GM21619 (cell line): ENCODE measurements around the gene SHANK1.
"Not testable (repeated sequence)": the region's sequence is repeated elsewhere in the genome, so short reads cannot be mapped to it uniquely, and the experiment has no call there.

ENCODE experiments used
- ATAC-seq: cut with Tn5 transposase; IDR thresholded peaks from one replicate; pipeline ENCODE4 v1.9.1; 2021; ENCODE audit not compliant: unreplicated experiment

Gene SHANK1

DNA sequence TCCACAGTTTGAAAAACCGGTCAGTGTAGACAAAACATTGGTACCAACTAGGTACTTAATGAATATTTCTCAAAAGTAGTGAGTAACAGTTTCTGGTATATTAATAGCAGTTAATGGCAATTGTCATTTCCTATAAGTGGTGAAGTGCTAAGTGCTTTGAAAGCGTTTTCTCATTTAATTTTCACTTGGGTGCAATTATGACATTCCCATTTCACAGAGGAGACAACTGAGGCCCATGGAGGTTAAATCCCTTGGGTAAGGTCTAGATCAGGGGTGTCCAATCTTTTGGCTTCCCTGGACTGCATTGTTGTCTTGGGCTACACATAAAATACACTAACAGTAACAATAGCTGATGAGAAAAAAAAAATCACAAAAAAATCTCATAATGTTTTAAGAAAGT is 79.2 kb downstream of the SHANK1 start:
- ATAC-seq: no peak

- no peak for ATAC-seq
These were observed 80.2 kb downstream of the SHANK1 start, which contains the start of gene SYT3 for GRCh38 chr19:50639121-50640112. SYT3 (minus strand) TSS chr19:50639881; CDS start chr19:50637411, 2,470 bp downstream.

- no peak for ATAC-seq
These were observed 81.0 kb downstream of the SHANK1 start for GRCh38 chr19:50638600-50638999.

- ATAC-seq: no peak
These were observed 83.1 kb downstream of the SHANK1 start for GRCh38 chr19:50636317-50637085.

- ATAC-seq: no peak
These were observed 85.6 kb downstream of the SHANK1 start for GRCh38 chr19:50633973-50634372.

GRCh38 chr19:50633359-50633758 is 86.2 kb downstream of the SHANK1 start:
- ATAC-seq: no peak

DNA sequence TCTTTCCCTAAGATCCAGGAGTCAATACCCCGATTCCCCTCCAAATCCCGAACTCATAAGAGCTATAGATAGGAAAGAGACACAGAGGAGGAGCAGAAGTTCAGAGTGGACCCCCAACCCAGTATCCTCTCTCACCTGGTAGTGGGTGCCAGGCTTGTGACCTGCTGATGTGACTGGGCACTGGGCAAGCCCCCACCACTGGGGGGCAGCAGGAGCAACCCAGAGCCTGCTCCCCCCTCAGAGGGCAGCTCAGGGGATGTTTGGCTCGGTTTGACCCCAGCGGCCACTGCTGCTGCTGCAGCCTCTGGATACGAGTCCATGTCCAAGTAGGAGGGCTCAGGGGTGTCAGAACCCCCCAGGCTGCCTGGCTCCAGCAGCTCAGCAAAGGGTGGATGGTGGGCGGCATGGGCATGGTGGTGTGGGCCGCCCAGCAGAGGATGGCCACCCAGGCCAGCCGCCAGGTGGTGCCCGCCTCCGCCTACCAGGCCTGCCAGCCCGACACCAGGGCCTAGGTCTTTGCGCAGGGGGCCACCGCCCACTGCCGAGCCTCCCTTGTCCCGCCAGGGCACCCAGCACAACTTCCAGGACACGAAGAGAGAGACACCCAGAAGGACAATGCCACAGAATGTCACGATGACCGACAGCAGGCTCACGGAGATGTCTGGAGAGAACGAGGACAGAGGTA is 87.3 kb downstream of the SHANK1 start:
- no peak for ATAC-seq

- no peak for ATAC-seq
These were observed 89.8 kb downstream of the SHANK1 start for GRCh38 chr19:50629801-50630200.

- ATAC-seq: no peak
These were observed 90.4 kb downstream of the SHANK1 start for GRCh38 chr19:50629194-50629593.

DNA sequence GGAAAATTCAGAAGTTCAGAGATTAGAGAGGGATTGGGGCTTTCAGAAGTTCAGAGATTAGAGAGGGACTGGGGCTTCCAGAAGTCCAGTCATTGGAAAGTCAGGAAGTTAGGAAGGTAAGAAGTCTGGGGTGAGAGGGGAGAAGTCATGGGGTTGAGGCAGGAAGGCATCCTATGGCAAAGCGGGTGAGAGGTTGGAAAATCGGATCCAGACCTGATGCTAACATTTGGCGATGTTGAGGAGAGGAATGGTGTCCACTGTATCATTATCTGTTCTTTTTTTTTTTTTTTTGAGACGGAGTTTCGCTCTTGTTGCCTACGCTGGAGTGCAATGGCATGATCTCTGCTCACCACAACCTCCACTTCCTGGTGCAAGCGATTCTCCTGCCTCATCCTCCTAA is 91.1 kb downstream of the SHANK1 start:
- ATAC-seq: no peak

- no peak for ATAC-seq
These were observed 91.5 kb downstream of the SHANK1 start for GRCh38 chr19:50628146-50628545.

GRCh38 chr19:50626795-50627194 is 92.8 kb downstream of the SHANK1 start:
- no peak for ATAC-seq

DNA sequence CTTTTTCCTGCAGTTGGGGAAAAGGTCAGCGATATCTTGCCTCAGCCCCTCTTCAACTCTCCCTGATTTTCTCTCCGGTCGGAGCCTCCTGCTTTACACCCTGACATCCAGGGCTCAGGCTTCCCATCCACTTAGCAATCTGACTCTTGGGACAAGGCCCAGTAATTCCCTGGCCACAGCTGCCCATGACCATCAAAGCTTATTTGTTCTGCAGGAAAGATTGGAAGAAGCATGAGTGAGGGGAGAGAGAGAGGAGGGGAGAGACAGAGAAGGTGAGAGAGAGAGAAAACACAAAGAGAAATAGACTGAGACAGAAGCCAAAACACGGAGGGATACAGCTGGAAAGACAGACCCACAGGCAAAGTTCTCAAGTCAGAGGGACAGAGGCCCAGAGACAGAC is 93.6 kb downstream of the SHANK1 start:
- no peak for ATAC-seq

DNA sequence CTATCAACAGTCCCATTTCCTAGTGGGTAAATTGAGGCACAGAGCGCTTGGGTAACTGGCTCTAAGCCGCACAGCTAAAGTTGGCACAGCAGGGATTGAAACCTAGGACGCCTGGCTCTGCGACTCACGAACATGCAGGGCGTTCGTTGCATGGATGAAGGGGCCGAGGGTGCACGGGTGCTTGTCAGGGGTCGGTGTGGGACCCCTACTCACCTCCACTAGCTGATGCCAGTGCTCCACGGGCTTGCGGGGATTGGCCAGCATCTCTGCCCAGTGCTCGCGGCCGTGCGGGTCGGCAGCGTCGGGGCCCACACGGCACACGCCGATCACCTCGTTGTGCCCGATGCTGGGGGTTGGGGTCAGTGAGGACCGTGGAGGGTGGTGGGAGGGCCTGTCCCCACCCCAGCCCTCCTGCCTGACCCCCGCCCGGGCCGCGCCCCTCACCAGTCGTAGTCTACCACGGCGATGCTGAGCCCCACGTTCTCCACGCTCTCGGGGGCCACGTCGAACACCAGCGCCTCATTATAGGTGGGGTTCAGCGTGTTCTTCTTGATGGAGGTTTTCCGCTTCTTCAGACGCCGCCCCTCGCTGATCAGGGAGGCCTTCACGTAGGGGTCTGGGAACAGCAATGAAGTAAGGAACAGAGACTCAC is 94.5 kb downstream of the SHANK1 start:
- no peak for ATAC-seq

DNA sequence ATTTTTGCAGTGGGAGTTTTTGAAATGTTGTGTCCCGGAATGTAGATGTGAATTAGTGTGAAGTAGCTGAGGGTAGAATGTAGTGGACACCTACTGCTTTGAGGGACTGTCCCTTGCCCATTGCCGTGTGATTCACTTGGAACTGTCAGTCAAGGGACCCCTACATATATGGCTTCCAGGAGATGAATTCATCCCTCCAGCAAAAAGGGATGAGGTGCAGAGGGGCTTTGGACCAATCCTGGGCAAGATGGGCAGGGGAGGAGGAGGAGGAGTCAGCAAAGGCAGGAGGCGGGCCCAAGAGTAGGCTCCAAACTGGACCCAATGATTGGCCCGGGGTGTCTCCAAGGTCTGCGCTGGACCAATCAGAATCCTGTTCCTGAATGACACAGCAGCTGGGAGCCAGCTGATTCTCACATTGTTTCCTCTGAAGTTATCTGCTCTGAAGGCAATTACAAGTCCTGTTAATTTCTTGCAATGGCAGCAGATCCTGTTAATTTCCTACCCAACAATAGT is 99.2 kb downstream of the SHANK1 start:
- ATAC-seq: not testable (repeated sequence)

GRCh38 chr19:50619184-50619583 is 100.4 kb downstream of the SHANK1 start:
- not testable (repeated sequence) for ATAC-seq

GRCh38 chr19:50618379-50618778 is 101.2 kb downstream of the SHANK1 start:
- not testable (repeated sequence) for ATAC-seq

- ATAC-seq: not testable (repeated sequence)
These were observed 106.8 kb downstream of the SHANK1 start for GRCh38 chr19:50612504-50613404.
